NCI-H2107 treated with DMSO at 0.1 percent for 48 hours (cell line): ENCODE measurements around the gene CACNA1I.
A peak's percentile ranks its signal among the peaks of the same experiment; 100 is the strongest.

Experiments used
- DNase-seq: peaks from one replicate; lab custom pipeline; 2025; ENCODE audit not compliant: unreplicated experiment; lab: John Stamatoyannopoulos, UW

Gene CACNA1I

GRCh38 chr22:39686776-39687525 lies 116.4 kb downstream of the CACNA1I start:
- no peak for DNase-seq

DNA sequence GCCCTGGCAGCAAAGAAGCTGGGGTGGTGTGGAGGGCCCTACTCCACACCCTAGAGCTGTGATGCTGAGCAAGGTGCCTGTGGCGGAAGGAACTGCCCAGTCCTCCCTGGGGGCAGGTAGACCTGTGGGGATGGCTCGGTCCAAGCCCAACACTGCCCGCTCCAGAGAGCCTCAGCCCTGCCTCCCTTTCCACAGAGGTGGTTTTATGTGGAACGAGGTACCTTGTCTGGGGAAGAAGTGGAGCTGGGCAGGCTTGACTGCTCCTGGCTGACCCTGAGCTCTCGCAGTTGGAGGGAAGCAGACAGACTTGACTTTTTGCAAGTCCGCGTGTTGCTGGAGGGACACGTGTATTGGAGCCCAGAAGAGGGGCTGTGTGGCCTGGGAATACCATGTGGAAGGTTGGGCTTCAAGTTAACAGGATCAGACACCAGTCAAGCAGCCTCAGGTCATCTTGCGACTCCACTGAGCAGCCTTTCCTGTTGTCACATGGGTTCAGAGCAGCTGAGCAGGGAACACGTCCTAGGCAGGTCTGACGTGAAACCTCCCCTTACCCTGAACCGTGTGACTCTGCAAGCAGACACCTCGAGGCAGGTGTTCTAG lies 117.7 kb downstream of the CACNA1I start:
- DNase-seq = no peak

DNA sequence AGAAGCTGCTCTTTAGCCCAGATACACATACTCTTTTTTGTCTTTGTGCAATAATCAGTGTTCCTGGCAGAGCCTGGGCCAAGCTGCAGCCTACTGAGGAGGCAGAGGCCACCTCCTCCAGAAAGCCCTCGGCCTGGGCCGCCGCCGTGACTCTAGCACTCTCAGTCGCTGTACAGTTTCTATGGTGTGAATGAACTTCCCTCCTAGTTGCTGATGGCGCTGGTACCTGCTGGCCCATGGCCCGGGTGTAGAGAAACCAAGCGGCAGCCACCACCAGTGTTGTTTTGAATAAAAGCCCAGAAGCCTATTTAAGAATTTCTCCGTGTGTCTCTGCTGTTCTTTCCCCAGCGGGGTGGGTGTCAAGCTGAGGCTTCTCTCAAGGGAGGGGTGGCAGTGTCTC lies 118.9 kb downstream of the CACNA1I start:
- DNase-seq = no peak

DNA sequence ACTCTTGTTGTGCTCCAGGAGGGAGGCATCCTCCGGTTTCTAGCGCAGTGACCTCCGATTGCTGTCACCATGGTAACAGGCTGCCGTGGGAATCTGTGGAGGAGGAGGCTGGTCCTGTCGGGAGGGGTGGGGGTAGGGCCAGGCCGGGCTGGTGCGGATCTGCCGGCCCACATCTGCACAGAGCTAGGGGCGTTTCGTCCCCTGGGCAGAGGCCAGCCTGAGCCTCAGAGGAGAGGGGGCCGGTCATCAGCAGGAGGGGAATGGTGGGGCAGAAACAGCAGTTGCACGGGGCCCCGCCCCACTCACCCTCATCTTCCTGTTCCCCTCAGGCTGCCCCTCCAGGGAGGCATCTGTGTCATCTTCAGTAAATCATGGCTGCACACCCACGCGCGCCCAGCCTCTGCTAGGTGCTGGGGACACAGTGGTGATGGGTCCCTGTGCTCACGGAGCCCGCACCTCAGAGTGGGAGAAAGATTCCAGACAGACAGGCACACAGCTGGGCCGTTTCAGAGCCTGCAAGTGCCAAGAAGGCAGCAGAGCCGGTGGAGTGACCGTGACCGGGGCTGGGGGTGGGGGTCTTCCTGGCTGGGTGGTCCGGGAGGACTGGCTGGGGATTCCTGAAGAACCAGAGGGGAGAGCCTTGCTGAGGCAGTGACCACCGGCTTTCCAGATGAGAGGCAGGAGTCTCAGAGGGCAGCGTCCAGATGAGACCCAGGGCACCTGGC lies 120.5 kb downstream of the CACNA1I start:
- DNase-seq = no peak

DNA sequence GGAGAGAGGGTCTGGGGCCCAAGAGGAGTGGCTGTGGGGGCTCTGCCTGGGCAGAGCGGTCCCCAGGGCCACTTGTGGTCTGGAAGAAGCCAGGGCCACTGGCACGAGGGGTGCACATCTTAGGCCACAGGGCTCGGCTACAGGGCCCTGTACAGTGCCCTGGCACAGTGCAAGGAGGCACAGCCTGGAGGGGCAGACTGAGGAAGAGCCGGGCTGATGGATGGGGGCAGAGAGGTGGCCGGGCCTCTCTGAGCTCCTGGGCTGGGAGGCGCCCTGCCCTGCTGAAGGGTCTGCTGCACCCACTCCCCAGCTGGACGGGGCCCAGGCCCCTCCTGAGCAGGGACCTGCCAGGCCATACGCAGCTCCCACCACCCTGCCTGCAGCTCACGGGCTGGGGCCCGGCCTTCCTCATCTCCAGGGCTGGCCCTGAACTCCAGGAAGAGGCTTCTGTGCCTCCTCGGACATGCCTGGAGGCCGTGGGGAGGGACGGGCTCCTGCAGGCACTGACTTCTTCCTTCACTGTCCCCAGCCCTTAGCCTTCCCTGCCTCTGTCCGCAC lies 123.5 kb downstream of the CACNA1I start:
- DNase-seq = no peak

GRCh38 chr22:39697790-39698430 lies 127.4 kb downstream of the CACNA1I start:
- no peak for DNase-seq

- DNase-seq = peak; percentile 10
Observed at GRCh38 chr22:39699631-39700360, 129.2 kb downstream of the CACNA1I start.

DNA sequence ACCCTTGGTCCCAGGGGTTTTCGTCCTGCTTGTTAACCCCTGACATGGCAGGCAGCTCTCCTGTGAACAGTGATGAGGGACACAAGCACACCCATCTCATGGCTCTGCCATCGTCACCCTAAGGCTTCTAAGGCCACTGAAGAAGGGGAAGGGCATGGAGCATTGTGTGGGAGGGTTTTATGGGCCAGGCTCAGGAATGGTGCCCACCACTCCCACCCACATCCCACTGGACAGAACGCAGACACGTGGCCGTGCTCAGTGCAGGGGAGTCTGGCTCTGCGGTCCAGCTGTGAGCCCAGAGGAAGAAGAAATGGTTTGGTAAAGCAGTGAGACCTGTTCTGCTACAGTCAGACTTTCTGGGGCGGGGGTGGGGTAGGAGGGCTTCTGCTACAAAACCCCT lies 130.0 kb downstream of the CACNA1I start:
- DNase-seq = no peak

GRCh38 chr22:39703091-39703490 lies 132.5 kb downstream of the CACNA1I start:
- no peak for DNase-seq

DNA sequence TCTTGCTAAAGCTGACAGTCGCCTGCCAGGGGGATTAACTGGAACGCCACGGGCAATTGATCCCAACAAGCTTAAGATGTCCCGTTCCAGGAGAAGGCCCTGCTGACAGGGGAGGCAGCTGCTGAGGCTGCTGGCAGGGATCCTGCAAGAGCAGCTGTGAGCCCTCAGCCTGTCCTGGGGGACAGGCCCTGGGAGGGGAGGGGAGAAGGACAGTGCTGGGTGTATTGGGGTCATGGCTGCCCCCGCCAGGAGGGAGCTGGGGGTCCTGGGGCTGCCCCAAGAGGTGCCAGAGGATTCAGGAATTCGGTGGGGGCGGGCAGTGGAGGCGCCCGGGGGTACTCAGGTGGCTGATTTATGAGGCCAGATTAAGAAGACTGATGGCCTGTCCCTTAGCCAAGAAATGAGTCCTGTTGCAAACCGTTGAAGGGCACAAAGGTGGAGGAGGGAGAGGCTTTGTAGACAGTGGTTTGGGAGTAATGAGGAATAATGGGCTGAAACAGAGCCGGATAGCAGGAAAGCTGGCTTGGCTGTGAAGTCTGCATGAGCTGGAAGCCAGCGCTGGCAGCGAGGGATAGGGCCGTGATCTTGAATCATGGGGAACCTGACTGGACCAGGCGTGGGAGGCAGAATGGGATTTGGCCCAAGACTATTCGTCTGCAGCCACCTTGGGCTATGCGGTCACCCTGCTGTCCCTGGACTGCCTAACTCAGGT lies 133.5 kb downstream of the CACNA1I start:
- DNase-seq = no peak

- DNase-seq = no peak
Observed at GRCh38 chr22:39705386-39705785, 134.8 kb downstream of the CACNA1I start.

DNA sequence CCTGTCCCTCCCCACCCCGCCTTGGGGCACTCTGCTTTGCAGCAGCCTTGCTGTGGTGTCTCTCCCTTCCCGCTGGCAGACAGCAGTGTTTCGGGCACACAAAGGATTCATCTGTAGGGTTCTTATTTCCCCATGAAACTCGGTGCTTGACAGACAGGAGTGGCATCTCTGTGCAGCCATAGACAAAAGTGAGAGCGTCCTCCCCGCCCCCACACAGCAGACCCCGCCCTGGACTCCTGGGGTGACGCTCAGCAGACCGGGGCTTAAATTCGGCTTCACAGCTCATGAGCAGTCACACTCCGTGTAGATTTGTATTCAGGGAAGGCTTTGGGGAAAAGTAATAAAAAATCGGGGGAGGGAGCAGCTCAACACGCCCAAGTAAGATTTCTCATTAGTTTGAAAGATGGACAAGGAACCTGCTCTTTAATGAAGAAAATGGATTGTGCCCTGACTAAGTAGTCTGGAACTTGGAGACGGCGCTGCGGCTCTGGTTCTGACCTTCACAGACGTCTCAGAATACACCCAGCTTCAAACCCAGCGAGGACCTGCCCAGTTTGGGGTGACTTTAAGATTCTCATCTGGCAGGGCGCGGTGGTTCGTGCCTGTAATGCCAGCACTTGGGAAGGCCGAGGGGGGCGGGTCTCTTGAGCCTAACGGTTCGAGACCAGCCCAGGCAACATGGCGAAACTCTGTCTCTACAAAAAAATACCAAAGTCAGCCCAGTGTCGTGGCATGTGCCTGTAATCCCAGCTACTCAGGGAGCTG lies 136.0 kb downstream of the CACNA1I start:
- no peak for DNase-seq

DNA sequence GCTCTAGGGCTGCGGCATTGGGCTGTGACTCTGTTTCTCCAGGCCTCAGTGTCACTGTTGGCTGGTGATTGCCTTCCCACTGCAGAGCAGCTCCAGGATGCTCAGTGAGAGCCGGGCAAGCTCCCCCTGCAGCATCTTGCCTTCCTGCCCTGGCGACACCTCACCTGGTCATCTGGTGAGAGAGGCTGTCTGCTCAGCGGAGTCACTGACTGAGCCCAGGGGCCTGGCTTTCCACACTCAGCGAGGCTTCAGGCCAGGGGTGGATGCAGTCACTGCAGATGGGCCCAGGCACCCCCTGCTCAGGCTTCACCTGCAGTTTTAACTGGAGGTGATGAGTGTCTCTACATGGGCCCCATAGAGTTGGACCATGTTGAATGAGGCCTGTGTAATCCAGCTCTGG lies 136.8 kb downstream of the CACNA1I start:
- no peak for DNase-seq

DNA sequence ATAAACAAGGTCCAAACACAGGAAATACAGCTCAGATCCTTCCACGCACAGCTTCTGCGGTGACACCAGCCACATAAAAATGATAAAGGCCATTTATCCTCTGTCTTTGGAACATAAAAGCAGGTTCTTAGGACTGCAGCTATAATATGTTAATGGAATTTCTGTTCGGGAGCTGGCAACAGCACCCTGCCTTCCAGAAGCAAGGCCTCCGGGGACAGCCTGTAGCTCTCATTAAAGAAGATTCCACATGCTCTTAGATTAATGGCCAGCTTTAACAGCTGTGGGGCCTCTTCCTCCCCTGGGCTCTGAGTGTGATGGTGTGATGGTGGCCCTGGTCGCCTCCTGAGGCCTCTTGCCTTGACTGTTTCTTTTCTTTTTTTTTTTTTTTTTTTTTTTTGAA lies 137.3 kb downstream of the CACNA1I start:
- DNase-seq = no peak

- no peak for DNase-seq
Observed at GRCh38 chr22:39710380-39711150, 140.0 kb downstream of the CACNA1I start.

GRCh38 chr22:39712081-39712480 lies 141.5 kb downstream of the CACNA1I start:
- no peak for DNase-seq

- DNase-seq = no peak
Observed at GRCh38 chr22:39712751-39713525, 142.4 kb downstream of the CACNA1I start.

- DNase-seq = no peak
Observed at GRCh38 chr22:39713799-39714290, 143.3 kb downstream of the CACNA1I start.
